SK-N-MC (cell line): ENCODE measurements around the gene SLC43A3.

ENCODE experiments used
- DNase-seq: peaks from one replicate; pipeline ENCODE4 v3.0.0-alpha.2; 2011; ENCODE audit warnings: low read depth, low spot score
- H3K27ac ChIP-seq: fragments of 200-600 bp; sonication (generic); 2 replicates; pipeline ENCODE4 v1.5.1; 2016; ENCODE audit warnings: mixed run types
- H3K36me3 ChIP-seq: fragments of 200-600 bp; sonication (generic); 2 replicates; pipeline ENCODE4 v1.6.1; 2017; ENCODE audit warnings: antibody characterized with exemption, low read length, mixed read lengths; ENCODE audit not compliant: insufficient read depth
- H3K4me3 ChIP-seq: fragments of 200-600 bp; sonication (generic); 2 replicates; pipeline ENCODE4 v1.5.1; 2016
- H3K9ac ChIP-seq: fragments of 200-600 bp; sonication (generic); 2 replicates; pipeline ENCODE4 v1.8.0; 2017; ENCODE audit warnings: mixed run types, mixed read lengths; ENCODE audit not compliant: insufficient read length
- H3K9me3 ChIP-seq: fragments of 200-600 bp; sonication (generic); 2 replicates; pipeline ENCODE4 v1.6.1; 2017; ENCODE audit warnings: low read depth, mild to moderate bottlenecking, antibody characterized with exemption, low read length, moderate library complexity, mixed read lengths
- EZH2 ChIP-seq: fragments of 200-600 bp; sonication (generic); IDR thresholded peaks from one replicate; pipeline ENCODE4 v1.6.1; 2017; ENCODE audit warnings: antibody characterized with exemption
- FOXP2 ChIP-seq: optimal IDR thresholded peaks from 2 replicates; pipeline ENCODE3; 2011; ENCODE audit warnings: mild to moderate bottlenecking, moderate library complexity; ENCODE audit not compliant: insufficient read depth; ENCODE audit errors: extremely low read length, control extremely low read depth
- POLR2AphosphoS5 ChIP-seq: IDR thresholded peaks from 2 replicates; pipeline ENCODE4 v1.6.1; 2012; ENCODE audit warnings: mild to moderate bottlenecking, low read depth, low read length, borderline replicate concordance

The SLC43A3 gene

DNA sequence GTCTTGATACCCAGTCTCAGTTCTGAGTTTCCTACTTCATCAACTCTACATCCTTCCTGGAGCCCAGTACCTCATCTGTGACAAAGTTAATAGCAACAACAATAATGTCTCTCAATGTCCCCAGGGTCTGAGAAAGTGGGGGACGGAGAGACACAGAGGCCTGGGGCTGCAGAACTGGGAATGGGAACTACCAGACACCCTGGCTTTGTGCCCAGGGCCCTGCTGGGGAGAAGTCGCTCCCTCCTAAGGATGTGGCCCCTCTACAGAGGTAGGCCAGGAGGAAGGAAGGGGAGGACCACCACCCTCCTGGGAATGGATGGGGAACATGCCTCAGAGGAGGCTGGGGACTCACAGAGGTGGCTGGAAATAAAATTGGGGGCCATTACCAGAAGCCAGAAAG is 51.4 kb downstream of the SLC43A3 start:
- Histone ChIP-seq H3K4me3 (no peak overlapping the region), H3K9me3 (no peaks in the 10 kb centered on the region), H3K36me3 (no peaks in the 10 kb centered on the region), H3K27ac (no peak overlapping the region), H3K9ac (no peak overlapping the region)
- TF ChIP-seq FOXP2 = no peak
- no peak for TF ChIP-seq EZH2
- TF ChIP-seq POLR2AphosphoS5 = no peak
- DNase-seq = no peak

- no peaks in the 10 kb centered on the region for H3K9me3 ChIP-seq
- no peak for DNase-seq
- TF ChIP-seq EZH2 (no peak), FOXP2 (no peak), POLR2AphosphoS5 (no peak)
- no peaks in the 10 kb centered on the region for H3K36me3 ChIP-seq
- no peak overlapping the region for H3K4me3 ChIP-seq
- H3K27ac ChIP-seq = no peak overlapping the region
- H3K9ac ChIP-seq = no peak overlapping the region
Measured at GRCh38 chr11:57374966-57375365, 52.0 kb downstream of the SLC43A3 start.

- Histone ChIP-seq H3K9ac (no peak overlapping the region), H3K27ac (no peak overlapping the region), H3K4me3 (no peak overlapping the region), H3K9me3 (no peaks in the 10 kb centered on the region), H3K36me3 (no peaks in the 10 kb centered on the region)
- DNase-seq = no peak
- TF ChIP-seq POLR2AphosphoS5 (no peak), FOXP2 (no peak), EZH2 (no peak)
Measured at GRCh38 chr11:57373146-57373545, 53.8 kb downstream of the SLC43A3 start.

DNA sequence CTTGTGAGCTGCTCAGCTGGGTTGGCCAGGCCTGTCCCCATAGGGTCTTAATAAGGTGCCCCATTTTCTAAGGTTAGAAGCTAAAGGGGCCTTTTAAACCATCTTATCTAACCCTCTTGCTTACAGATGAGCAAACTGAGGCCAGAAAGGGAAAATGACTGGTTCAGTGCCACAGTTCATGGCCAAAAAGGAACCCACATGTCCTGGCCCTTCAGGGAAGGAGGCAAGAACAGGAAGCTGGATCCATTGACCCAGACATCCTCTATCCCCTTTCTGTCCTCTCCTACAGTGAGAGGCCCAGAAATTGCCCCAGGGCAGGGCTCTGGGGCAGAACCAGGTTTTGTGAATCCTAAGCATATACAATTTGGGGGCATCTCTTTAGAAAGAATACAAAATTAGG is 56.0 kb downstream of the SLC43A3 start:
- Histone ChIP-seq H3K4me3 (no peak overlapping the region), H3K9me3 (no peaks in the 10 kb centered on the region), H3K9ac (no peak overlapping the region), H3K27ac (no peak overlapping the region), H3K36me3 (no peaks in the 10 kb centered on the region)
- TF ChIP-seq FOXP2 (no peak), EZH2 (no peak), POLR2AphosphoS5 (no peak)
- no peak for DNase-seq

DNA sequence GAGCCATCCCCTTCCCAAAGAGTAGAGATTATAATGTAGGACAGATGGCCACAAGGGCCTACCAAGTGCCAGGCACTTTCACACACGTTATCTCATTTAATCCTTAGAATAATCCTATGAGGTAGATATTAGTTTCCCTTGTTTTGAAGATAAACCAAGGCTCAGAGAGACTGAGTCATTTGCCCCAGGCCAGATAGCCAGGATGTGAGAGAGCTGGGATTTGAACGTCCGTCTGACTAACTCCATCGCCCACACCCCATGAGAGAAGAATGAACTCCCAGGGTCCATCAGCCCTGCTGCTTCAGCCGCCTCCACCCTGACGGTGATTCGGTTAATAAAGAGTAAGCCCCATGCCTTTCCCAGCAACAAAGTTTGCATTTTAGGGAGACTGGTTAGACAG is 56.7 kb downstream of the SLC43A3 start:
- Histone ChIP-seq H3K27ac (no peak overlapping the region), H3K9ac (no peak overlapping the region), H3K36me3 (no peaks in the 10 kb centered on the region), H3K9me3 (no peaks in the 10 kb centered on the region), H3K4me3 (no peak overlapping the region)
- DNase-seq = no peak
- no peak for TF ChIP-seq POLR2AphosphoS5
- no peak for TF ChIP-seq FOXP2
- no peak for TF ChIP-seq EZH2

- Histone ChIP-seq H3K9ac (no peak overlapping the region), H3K4me3 (no peak overlapping the region), H3K27ac (no peak overlapping the region), H3K9me3 (no peaks in the 10 kb centered on the region), H3K36me3 (no peaks in the 10 kb centered on the region)
- DNase-seq = no peak
- TF ChIP-seq POLR2AphosphoS5 = no peak
- TF ChIP-seq EZH2 = no peak
- TF ChIP-seq FOXP2 = no peak
Measured at GRCh38 chr11:57368845-57369232, 58.1 kb downstream of the SLC43A3 start.

DNA sequence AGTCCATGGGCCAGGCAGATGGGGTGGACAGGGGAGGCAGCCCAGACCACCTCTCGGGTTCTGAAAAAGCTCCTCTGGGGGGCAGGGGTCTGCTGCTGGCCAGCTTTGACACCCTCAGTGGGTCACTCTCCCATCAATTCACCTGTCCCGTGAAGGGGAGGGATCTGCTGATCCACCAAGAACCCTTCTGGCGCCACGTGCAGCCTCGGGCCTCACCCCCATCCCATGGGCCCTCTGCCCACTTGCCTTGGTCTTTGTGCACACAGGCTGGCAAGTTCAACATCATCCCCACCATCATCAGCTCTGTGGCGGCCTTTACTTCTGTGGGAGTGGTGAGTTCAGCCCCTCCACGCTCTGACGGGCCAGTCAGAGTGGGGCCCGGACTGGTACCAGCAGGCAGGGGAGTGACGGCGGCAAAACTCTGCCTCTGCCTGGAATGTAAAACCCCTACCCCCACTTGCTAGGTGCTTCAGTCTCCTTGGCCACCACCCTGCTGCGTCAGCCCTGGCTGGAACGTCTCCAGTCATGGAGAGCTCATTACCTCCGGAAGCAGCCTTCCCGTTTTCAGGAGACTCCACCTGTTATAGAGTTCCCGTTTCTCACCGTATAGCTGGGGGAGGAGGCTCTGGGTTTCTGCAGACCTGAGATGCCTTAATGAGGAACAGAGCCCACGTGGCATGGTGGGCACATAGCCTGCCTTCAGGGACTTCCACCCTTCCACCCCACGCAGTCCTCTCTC is 58.6 kb downstream of the SLC43A3 start:
- no peaks in the 10 kb centered on the region for H3K9me3 ChIP-seq
- H3K4me3 ChIP-seq = no peak overlapping the region
- DNase-seq = no peak
- TF ChIP-seq EZH2 (no peak), POLR2AphosphoS5 (no peak), FOXP2 (no peak)
- H3K9ac ChIP-seq = no peak overlapping the region
- no peak overlapping the region for H3K27ac ChIP-seq
- H3K36me3 ChIP-seq = no peaks in the 10 kb centered on the region

DNA sequence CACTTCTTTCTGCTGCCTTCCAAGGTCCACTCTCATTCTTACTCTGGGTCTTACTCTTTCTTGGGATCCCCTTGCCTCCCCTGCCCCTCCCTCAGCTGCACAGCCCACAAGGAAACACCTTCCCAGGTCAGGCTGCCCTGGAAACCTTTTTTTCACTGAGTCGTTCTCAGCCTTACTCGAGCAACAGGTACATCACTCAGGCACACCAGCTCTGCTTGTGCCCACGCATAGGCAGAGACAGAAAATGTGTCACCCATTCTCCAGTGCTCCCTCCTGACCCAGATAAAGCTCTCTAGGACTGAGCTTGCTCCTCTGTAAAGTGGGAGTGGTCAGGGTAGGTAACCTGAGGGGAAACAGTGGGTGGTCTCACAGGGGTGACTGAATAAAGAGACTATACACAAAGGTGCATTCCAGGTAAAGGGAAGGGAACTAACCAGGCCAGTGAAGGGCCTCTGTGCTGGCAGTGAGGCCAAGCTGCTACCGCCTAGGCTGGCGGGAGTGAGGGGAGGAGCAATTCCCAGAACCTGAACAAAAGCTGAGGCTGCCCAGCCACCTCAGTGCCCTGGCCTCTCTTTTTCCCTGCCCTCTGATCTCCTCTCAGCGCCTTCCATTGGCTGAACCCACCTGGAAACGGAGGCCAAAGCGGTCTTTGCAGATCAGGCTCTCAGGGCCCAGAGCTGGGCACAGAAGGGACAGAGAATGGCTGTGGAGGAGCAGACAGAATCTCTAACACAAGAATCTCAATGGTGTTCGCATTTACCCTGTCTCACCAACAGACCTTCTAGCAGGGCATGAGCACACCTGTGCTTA is 61.9 kb downstream of the SLC43A3 start:
- no peak for DNase-seq
- no peaks in the 10 kb centered on the region for H3K36me3 ChIP-seq
- no peak overlapping the region for H3K27ac ChIP-seq
- H3K9me3 ChIP-seq = no peaks in the 10 kb centered on the region
- H3K9ac ChIP-seq = no peak overlapping the region
- H3K4me3 ChIP-seq = no peak overlapping the region
- TF ChIP-seq POLR2AphosphoS5 (no peak), FOXP2 (no peak), EZH2 (no peak)
